Bronchial epithelial cell (primary cell): Measurements from ENCODE around the gene PTPRC. TPM values are rescaled to one million over a fixed set of nuclear protein-coding genes. Genes with fewer than 3 reads are reported as not detected.

ENCODE experiments used
- DNase-seq: peaks from one replicate; pipeline ENCODE4 v3.0.0-alpha.2; 2010; ENCODE audit warnings: low read depth
- FAIRE-seq: peaks from 2 replicates; lab custom pipeline; 2011; peaks lifted over from hg19 to GRCh38; lab: Jason Lieb, UNC
- H3K27me3 ChIP-seq: 2 replicates; pipeline ENCODE4 v1.5.1; 2011; ENCODE audit warnings: low read length; ENCODE audit not compliant: control insufficient read depth, insufficient read depth
- H3K36me3 ChIP-seq: 2 replicates; pipeline ENCODE4 v1.5.1; 2011; ENCODE audit warnings: low read length; ENCODE audit not compliant: control insufficient read depth, insufficient read depth
- H3K4me3 ChIP-seq: 2 replicates; pipeline ENCODE4 v1.5.1; 2011; ENCODE audit warnings: mild to moderate bottlenecking, low read depth, low read length, control low read depth
- total RNA-seq: library from RNA; depleted of rRNA; stranded (reverse); fragments of >200 nt; gene quantifications from 2 replicates; pipeline ENCODE4 v1.2.1, GENCODE V29; 2014
- TF ChIP-seq, protein P1 (sequence below): IDR thresholded peaks from 2 replicates; pipeline ENCODE4 v1.5.1; 2011; ENCODE audit warnings: mild to moderate bottlenecking, moderate library complexity, low read length, control low read depth, inconsistent platforms; ENCODE audit not compliant: insufficient read depth, severe bottlenecking

PTPRC gene
- total RNA-seq, 1 donor from 2014 or later, result not detected

DNA sequence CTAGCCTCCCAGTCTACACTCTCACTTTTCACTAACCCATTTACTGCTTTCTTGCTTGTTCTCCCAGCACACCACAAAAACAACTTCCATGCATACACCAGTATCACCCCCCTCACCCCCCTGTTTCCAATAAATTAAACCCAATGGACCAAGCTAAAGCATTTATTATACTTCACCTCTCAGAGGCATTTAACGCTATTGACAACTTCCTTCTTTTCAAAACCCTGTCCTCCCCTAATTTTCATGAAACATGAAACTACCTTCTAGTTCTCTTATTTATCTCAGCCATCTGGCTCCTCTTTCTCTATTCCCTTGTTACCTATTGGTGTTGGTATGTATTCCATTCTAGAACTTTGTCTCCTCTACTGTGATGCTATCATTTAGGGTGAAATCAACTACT lies 32.3 kb downstream of the PTPRC start:
- TF ChIP-seq, protein P1, sequence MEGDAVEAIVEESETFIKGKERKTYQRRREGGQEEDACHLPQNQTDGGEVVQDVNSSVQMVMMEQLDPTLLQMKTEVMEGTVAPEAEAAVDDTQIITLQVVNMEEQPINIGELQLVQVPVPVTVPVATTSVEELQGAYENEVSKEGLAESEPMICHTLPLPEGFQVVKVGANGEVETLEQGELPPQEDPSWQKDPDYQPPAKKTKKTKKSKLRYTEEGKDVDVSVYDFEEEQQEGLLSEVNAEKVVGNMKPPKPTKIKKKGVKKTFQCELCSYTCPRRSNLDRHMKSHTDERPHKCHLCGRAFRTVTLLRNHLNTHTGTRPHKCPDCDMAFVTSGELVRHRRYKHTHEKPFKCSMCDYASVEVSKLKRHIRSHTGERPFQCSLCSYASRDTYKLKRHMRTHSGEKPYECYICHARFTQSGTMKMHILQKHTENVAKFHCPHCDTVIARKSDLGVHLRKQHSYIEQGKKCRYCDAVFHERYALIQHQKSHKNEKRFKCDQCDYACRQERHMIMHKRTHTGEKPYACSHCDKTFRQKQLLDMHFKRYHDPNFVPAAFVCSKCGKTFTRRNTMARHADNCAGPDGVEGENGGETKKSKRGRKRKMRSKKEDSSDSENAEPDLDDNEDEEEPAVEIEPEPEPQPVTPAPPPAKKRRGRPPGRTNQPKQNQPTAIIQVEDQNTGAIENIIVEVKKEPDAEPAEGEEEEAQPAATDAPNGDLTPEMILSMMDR, result no peak
- Histone ChIP-seq H3K36me3 (no peaks in the 10 kb centered on the region), H3K4me3 (no peak overlapping the region), H3K27me3 (no peaks in the 10 kb centered on the region)
- no peak for DNase-seq
- FAIRE-seq, result no peak

DNA sequence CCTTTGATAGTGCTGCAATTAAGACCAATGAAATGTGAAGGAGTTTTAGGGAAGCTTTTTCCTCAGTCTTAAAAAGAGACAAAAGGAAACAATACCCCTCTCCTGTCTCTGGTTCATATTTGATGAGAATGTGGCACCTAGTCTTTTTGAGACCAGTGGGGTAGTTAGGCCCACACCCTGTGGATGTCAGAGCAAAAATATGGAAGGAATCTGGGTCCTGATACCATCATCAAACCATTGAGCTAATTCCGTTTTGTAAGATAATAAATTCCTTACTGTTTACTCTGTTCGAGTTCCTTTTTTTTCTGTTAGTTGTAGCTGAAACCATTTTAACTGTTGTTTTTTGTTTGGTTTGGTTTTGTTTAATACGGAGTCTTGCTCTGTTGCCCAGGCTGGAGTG lies 33.3 kb downstream of the PTPRC start:
- FAIRE-seq (no peak), DNase-seq (no peak)
- H3K27me3 ChIP-seq, result no peaks in the 10 kb centered on the region
- no peak overlapping the region for H3K4me3 ChIP-seq
- no peaks in the 10 kb centered on the region for H3K36me3 ChIP-seq
- TF ChIP-seq, protein P1, result no peak

DNA sequence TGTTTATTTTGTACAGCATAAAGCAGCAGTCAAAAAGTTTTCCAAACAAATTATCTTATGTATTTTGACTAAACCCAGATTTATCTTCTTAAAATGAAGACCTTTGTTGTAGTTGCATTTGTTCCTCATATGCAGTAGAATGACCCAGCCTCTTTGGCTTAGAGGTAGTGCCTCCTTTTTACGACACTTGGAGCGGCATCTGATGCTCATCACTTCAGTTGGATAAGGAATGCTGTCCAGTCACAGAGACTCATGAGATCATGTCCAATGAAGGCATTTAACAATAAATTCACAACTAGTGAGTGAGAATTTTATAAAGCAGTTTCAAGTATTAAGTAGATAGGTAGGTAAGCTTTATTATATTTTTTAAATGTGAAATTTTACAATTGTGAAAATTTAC lies 35.2 kb downstream of the PTPRC start:
- no peaks in the 10 kb centered on the region for H3K36me3 ChIP-seq
- DNase-seq (no peak), FAIRE-seq (no peak)
- TF ChIP-seq, protein P1, result no peak
- H3K4me3 ChIP-seq, result no peak overlapping the region
- H3K27me3 ChIP-seq, result no peaks in the 10 kb centered on the region

DNA sequence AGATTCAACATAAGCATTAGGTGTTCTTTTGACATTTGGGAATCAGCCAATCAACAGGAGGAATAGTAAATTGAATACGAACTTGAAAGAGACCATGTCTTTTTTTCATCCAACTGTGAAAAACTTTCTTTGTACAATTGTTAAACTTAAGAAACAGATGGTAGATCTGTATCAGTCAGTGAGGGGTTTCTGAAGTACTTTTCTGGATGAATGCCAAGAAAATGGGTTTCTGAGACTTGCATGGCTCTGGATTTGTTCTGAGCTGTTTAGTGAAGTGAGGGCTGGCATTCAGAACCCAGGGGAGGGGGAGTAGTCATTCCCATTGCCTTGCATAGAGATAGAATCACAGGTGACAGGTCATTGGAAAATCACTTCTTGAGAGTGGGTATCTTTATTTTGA lies 37.4 kb downstream of the PTPRC start:
- DNase-seq, result no peak
- H3K4me3 ChIP-seq, result no peak overlapping the region
- TF ChIP-seq, protein P1, result no peak
- no peaks in the 10 kb centered on the region for H3K27me3 ChIP-seq
- H3K36me3 ChIP-seq, result no peaks in the 10 kb centered on the region
- FAIRE-seq, result no peak

DNA sequence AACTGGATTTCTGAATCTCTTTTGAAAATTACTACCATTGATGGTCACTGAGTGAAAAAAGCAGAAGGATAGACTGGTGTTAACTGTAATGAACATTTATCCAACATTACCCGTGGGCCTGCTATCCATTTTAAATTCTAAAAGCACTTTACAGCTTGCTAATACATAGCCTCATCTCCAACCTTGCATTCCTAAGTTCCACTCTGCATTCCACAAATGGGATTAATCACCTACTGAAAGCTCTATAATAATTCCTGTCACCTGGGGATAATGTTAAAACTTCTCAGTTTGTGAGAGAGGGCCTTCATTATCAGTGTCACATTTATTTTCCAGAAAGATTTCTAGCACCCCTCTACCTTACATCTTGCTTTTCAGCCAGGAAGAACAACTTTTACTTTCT lies 38.2 kb downstream of the PTPRC start:
- FAIRE-seq, result no peak

DNA sequence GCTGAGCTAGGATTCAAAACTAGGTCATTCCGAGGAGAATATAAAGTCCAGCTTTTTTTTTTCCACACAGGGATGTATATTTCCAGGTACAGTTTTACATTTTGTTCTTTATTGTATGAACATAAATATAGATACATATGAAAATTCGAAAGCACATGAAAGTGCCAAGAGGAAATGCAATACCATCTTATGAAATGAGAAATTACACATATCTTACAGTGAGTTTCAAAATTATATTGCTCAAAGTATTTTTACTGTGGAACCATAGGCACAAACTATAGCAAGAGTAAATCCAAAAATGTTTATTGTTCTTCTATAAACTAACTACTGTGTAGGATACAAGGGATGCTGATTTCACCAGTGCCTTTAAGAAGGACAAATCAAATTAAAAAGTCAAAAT lies 39.0 kb downstream of the PTPRC start:
- H3K27me3 ChIP-seq, result no peaks in the 10 kb centered on the region
- FAIRE-seq (no peak), DNase-seq (no peak)
- TF ChIP-seq, protein P1, result no peak
- H3K4me3 ChIP-seq, result no peak overlapping the region
- no peaks in the 10 kb centered on the region for H3K36me3 ChIP-seq

More for the DNA sequence above, 38.2 kb downstream of the PTPRC start:
- TF ChIP-seq, protein P1, result no peak
- Histone ChIP-seq H3K4me3 (no peak overlapping the region), H3K36me3 (no peaks in the 10 kb centered on the region), H3K27me3 (no peaks in the 10 kb centered on the region)
- DNase-seq, result no peak
